Gastroesophageal sphincter (tissue), 3 donors: ENCODE measurements around the gene CCDC178.

Source experiments
- POLR2AphosphoS5 ChIP-seq: sonication (generic); formaldehyde crosslinking; IDR thresholded peaks from one replicate; pipeline ENCODE4 v1.6.1; 2017; ENCODE audit warnings: antibody characterized with exemption
- TF ChIP-seq, protein P1 (sequence below), 4 experiments: fragments of 200-600 bp in 2 of 4; fragments of 450-650 bp in 2 of 4; sonication (generic) in 1 of 4; IDR thresholded peaks; one replicate each; pipeline ENCODE4 v1.5.1; 2017 to 2019; ENCODE audit warnings: antibody characterized with exemption in 4 of 4, mild to moderate bottlenecking in 2 of 4, moderate library complexity in 2 of 4

DNA sequence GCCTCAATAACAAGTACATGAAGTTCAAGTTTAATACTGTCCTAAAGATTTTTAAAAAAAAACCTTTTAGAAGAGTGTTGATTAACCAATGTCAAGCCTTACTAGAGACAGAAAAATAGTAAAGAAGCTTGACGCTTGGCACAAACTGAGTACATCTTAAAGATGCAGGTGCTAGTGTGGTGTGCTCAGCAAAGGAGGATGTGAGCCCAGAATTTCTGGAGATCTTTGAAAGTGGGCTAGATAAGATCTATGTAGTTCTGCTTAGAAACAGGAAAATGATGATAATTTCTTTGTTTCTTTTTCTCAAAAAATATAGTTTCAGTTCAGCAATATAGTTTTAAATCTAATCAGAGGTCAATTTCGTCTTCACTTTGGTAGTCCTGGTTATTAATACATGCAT, 549.4 kb downstream of the CCDC178 start:
- TF ChIP-seq, protein P1, sequence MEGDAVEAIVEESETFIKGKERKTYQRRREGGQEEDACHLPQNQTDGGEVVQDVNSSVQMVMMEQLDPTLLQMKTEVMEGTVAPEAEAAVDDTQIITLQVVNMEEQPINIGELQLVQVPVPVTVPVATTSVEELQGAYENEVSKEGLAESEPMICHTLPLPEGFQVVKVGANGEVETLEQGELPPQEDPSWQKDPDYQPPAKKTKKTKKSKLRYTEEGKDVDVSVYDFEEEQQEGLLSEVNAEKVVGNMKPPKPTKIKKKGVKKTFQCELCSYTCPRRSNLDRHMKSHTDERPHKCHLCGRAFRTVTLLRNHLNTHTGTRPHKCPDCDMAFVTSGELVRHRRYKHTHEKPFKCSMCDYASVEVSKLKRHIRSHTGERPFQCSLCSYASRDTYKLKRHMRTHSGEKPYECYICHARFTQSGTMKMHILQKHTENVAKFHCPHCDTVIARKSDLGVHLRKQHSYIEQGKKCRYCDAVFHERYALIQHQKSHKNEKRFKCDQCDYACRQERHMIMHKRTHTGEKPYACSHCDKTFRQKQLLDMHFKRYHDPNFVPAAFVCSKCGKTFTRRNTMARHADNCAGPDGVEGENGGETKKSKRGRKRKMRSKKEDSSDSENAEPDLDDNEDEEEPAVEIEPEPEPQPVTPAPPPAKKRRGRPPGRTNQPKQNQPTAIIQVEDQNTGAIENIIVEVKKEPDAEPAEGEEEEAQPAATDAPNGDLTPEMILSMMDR (IDR thresholded peaks at IDR 0.05): no peak
- no peak for TF ChIP-seq POLR2AphosphoS5
